D341Med (cell line): Measurements from ENCODE around the gene CDKAL1.

Experiments used
- DNase-seq: peaks from one replicate; pipeline ENCODE4 v3.0.0; 2012; ENCODE audit warnings: low spot score

Gene CDKAL1

DNA sequence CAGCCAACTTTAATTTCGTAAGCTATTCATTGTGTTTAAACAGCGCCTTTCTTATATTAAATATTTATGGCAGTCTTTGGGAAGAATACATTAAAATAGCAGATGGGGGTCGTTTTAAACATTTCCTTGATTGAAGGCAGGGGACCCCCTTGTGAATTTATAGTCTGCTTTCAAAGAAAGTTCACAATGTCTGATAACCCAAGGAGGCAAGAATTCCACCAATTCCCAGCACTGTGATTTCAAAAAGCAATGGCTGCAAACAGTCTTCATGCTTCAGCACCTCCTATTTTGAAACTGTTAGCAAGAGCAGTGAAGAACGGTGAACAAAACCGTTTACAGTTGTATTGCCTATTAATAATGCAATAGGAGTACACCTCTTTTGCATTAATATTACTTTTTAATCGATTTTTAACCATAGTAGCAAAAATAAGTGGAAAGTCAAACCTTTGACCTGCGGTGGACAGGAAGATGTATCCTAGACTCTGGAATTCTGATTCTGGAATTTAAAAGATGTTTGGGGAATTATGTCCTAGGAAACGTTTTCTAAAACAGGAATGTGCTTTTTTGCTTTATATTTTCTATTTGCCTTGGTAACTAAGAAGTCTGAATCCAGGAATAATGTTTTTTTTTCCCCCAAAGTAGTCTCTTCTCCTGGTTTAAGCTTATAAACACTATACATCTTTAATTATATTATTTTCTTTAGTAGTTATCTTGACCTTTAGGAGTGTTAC, 393.0 kb downstream of the CDKAL1 start:
- no peak for DNase-seq

GRCh38 chr6:20929283-20929682, 395.0 kb downstream of the CDKAL1 start:
- DNase-seq = no peak

- DNase-seq = no peak
Measured at GRCh38 chr6:20931093-20931492, 396.8 kb downstream of the CDKAL1 start.

GRCh38 chr6:20931772-20932171, 397.5 kb downstream of the CDKAL1 start:
- DNase-seq = no peak

GRCh38 chr6:20932284-20932683, 398.0 kb downstream of the CDKAL1 start:
- DNase-seq = no peak

GRCh38 chr6:20933057-20933788, 399.0 kb downstream of the CDKAL1 start:
- DNase-seq = no peak

DNA sequence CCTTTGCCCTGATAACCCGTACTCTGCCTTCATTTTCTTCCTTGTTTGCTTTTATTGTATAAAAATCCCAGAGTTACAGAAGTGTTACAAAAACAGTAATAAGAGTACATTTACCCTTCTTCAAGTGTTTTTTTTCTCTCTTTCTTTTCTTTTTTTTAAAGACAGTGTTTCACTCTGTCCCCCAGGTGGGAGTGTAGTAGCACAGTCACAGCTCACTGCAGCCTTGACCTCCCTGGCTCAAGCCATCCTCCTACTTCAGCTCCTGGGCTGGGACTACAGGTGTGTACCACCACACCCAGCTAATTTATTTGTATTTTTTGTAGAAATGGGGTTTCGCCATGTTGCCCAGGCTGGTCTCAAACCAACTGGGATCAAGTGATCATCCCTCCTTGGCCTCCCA, 402.7 kb downstream of the CDKAL1 start:
- DNase-seq = no peak

- no peak for DNase-seq
Measured at GRCh38 chr6:20939161-20939775, 405.0 kb downstream of the CDKAL1 start.

GRCh38 chr6:20943040-20943627, 408.9 kb downstream of the CDKAL1 start:
- DNase-seq = no peak

DNA sequence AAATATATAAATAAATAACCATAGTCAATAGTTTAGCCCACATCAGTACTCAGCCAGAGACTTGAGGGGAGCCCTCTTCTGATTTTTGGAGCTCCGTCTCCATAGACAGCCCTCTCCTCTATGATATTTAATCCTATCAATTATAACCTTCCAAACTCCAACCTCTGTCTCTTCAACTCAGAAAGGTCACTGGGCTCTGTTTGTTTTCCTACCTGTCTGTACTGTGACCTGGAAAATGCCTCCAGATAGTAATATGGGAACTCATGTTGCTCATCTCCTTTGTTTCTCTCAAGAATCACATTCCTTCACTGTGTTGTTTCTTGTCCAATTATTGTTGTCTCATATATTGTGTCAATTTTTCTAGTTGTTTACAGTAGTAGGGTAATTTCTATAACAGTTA, 409.7 kb downstream of the CDKAL1 start:
- DNase-seq = no peak

GRCh38 chr6:20946022-20946421, 411.8 kb downstream of the CDKAL1 start:
- no peak for DNase-seq

GRCh38 chr6:20946890-20947289, 412.6 kb downstream of the CDKAL1 start:
- no peak for DNase-seq

- no peak for DNase-seq
Measured at GRCh38 chr6:20947977-20948376, 413.7 kb downstream of the CDKAL1 start.

DNA sequence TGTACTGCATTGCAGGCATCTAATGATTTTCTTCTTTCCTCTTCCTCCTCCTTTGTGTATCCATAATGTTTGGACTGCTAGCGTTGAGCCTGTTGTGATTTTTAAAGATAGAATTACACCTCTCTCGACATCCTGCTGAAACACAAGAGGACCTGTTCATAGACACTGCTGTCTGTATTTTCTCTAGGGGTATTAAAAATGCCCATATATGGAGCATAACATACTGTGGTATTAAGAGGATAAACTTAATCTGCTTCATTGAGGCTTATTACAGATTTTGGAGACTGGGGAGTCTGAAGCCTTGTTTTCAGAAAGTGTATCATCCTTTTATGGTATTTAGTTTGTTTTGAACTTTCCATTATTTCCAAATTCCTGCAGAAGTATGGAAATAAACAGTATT, 414.3 kb downstream of the CDKAL1 start:
- DNase-seq = peak; percentile 57

GRCh38 chr6:20949138-20949537, 414.9 kb downstream of the CDKAL1 start:
- no peak for DNase-seq

- DNase-seq = peak; percentile 33
Measured at GRCh38 chr6:20952699-20953474, 418.6 kb downstream of the CDKAL1 start.

GRCh38 chr6:20954315-20954714, 420.1 kb downstream of the CDKAL1 start:
- DNase-seq = no peak

DNA sequence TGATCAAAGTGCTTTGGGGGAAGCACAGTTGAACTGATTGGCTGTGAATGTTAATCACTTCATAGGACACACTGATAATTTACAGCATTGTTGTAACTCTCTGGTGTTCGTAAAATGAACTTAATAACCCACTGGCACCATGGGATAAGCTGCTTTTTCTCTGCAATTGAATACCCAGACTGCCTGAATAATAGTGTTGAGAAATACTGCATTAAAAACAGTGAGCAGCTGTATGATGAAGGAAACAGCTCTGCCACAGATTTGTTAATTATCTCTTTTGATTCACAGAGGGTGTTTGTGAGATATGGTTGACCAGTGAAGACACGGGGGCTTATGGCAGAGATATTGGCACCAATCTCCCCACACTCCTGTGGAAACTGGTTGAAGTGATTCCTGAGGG, 420.9 kb downstream of the CDKAL1 start:
- DNase-seq = peak; percentile 38

DNA sequence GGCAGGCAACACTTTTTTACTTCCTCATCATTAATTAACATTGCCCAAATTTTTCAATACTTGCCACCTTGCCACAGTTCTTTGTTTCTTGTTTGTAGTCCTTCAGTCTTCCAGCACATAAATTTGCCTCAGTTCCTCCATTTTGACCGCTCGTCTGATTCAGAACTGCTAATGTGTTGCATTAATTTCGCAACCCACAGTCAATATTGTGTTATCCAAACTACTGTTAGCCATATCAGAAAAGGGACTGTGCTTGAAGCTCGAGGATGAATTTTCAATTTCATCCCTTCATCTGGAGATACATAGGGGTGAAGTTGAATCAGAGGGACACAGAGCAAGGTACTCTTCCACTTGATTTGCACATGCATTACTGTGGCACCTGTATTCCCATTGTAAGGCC, 421.5 kb downstream of the CDKAL1 start:
- no peak for DNase-seq

GRCh38 chr6:20960067-20960466, 425.8 kb downstream of the CDKAL1 start:
- DNase-seq = no peak

DNA sequence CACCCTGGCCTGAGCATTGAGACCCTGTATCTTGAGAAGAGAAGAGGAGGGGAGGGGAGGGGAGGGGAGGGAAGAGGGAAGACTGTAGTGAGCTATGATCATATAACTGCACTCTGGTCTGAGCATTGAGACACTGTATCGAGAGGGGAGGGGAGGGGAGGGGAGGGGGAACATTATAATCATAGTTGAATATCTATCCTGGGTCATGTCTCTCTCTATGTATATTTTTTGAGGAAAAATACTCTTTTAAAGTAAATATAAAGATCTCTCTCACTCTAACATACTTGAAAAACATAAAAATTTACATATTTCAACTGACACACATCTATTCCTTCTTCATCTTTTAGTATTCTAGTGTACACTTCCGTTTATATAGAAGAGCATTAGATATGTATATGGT, 431.0 kb downstream of the CDKAL1 start:
- no peak for DNase-seq

DNA sequence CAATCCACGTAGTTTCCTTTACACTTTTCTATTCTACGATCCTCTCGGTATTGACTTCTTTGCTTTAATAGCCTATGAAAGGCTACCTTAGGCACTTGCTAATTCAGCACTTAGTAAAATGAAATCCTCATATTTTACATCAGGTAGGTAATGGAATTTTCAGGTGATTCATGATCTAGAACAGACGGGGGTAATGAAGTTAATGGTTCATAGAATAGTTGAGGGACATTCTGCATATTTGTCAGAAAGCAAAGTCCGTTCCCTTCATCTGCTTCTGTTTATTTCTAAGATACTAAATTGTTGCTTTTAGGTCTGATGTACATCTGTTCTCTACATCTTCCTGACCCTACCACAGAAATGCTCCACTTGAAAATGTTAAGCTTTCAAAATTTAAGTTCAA, 431.7 kb downstream of the CDKAL1 start:
- DNase-seq = no peak
